ENCODE data around the gene CYP8B1. TPM values are rescaled to one million over a fixed set of nuclear protein-coding genes. Genes with fewer than 3 reads are reported as not detected.

Gene CYP8B1
- total and polyA plus RNA-seq, 2 experiments from 2014 or later = not detected

DNA sequence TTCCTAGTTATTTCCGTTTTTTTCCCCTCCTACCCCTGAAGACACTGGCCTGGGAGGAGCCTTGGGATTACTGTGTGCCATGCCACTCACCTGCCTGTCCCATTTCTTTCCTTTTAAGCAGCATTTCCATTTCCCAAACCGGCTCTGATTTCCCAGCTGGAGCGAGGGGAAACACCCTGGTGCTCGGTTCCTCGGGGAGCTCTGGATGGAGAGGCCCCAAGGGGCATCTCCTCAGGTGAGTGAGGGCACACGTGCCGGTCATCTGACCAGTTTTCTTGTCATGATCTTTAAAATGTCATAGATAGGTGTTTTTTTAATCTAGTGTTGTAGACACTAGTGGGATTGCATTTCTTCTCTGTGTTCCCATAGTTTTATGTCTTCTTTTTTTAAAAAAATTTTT is 33.0 kb upstream of the CYP8B1 start:
- H3K36me3 ChIP-seq (ENCODE audit: low read depth) = peaks cover 10% of the 10 kb centered on the region
- H3K4me2 ChIP-seq (ENCODE audit: unreplicated experiment) = no peak overlapping the region
- H3K27ac ChIP-seq = no peak overlapping the region
- no peaks in the 10 kb centered on the region; the same call in 1 of the 2 replicates for H3K4me1 ChIP-seq (ENCODE audit: insufficient read depth)
- no peaks in the 10 kb centered on the region for H3K79me2 ChIP-seq (ENCODE audit: insufficient read depth)
- no peaks in the 10 kb centered on the region; the same call in 1 of the 2 replicates for H3F3A ChIP-seq (ENCODE audit: insufficient read depth)
- no peaks in the 10 kb centered on the region for H4K20me1 ChIP-seq (ENCODE audit: insufficient read depth)
- H3K9ac ChIP-seq = no peak overlapping the region
- H3K9me3 ChIP-seq (ENCODE audit: low read depth) = no peaks in the 10 kb centered on the region
- no peak for DNase-seq
- no peak for TF ChIP-seq EZH2phosphoT487 (IDR thresholded peaks at IDR 0.05; ENCODE audit: insufficient read depth, low read depth)
- TF ChIP-seq EZH2 (IDR thresholded peaks at IDR 0.05; ENCODE audit: insufficient read depth, poor library complexity, severe bottlenecking) = no peak
- in situ Hi-C loops (cut with MboI) = no loop called here
- H3K4me3 ChIP-seq = no peak overlapping the region
- H2AFZ ChIP-seq = no peak overlapping the region
- 80 to 84% methylated on average over 7 of the region's 7 CpGs for WGBS, 2 experiments (ENCODE audit: low coverage in 1 of 2, low lambda C conversion rate in 2 of 2, missing lambda C conversion rate in 2 of 2)
- no peaks in the 10 kb centered on the region for H3K9me2 ChIP-seq (ENCODE audit: insufficient read depth)
- H3K27me3 ChIP-seq (replicated peaks; ENCODE audit: insufficient read depth) = no peaks in the 10 kb centered on the region; the same call in 1 of the 2 replicates

DNA sequence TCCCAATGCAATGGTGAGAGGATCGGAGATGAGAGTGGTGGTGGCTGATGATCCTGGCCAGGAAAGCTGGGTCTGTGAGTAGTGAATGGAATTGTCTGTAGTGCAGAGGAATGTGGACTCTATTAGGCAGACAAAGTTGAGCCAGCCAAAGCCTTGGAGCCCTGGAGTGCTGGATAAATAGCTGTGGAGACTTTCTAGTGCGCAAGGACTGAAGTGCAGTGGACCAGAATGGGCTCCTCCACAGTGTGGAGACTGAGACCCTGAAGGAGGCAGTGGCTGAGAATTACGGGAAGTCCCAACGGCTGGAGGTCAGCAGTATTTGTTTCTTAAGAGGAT is 31.1 kb upstream of the CYP8B1 start:
- Histone ChIP-seq H2AFZ (peak overlapping the region; percentile 93), H3K4me3 (peak overlapping the region; percentile 75), H3K9me3 (ENCODE audit: low read depth) (no peaks in the 10 kb centered on the region), H3K4me1 (ENCODE audit: insufficient read depth) (no peaks in the 10 kb centered on the region; the same call in 1 of the 2 replicates), H3K27ac (no peak overlapping the region), H4K20me1 (ENCODE audit: insufficient read depth) (no peaks in the 10 kb centered on the region), H3K9me2 (ENCODE audit: insufficient read depth) (no peaks in the 10 kb centered on the region), H3K27me3 (replicated peaks; ENCODE audit: insufficient read depth) (no peaks in the 10 kb centered on the region; the same call in 1 of the 2 replicates), H3K9ac (peak overlapping the region; percentile 80), H3K4me2 (ENCODE audit: unreplicated experiment) (peak overlapping the region; percentile 91), H3K36me3 (ENCODE audit: low read depth) (no peaks in the 10 kb centered on the region), H3F3A (ENCODE audit: insufficient read depth) (no peaks in the 10 kb centered on the region; the same call in 1 of the 2 replicates), H3K79me2 (ENCODE audit: insufficient read depth) (no peaks in the 10 kb centered on the region)
- no peak for DNase-seq
- TF ChIP-seq EZH2 (IDR thresholded peaks at IDR 0.05; ENCODE audit: insufficient read depth, poor library complexity, severe bottlenecking) (no peak), EZH2phosphoT487 (IDR thresholded peaks at IDR 0.05; ENCODE audit: insufficient read depth, low read depth) (no peak)
- 47 to 63% methylated on average over 4 of the region's 4 CpGs for WGBS, 2 experiments (ENCODE audit: low coverage in 1 of 2, low lambda C conversion rate in 2 of 2, missing lambda C conversion rate in 2 of 2)
- in situ Hi-C loops (cut with MboI) = no loop called here

DNA sequence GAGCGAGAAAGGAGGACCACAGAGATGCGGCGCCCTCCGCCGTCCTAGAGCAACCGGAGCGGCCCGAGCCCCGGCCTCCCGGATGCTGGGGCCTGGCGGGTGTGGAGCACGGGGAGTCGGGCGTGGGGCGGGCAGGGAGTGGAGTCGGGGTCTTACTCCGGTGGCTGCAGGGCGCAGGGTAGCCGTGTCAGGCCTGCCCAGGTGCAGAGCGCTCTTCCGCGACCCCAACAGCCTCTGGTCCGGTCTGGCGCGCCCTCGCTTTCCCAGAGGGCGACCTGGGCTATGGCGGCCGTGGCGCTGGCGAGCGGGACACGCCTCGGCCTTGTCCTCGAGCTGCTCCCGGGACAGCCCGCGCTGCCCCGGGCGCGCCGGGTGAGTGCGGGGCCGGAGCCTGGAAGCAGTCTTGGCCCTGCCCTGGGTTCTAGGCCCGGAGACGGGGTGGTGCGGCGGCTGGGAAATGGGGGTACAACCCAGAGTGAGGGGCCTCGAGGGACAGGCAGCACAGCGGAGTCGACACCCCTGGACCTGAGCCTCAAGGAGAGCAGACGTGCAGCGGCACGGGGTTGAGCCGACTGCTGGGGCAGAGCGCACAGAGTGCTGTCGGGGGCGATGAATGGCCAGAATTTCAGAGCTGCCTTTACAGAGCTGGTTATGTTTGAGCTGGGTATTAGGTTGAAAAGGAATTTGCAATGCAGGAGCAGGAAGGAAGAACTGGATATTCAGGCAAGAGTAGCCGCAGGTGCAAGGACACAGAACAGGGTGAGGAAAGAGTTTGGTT is 30.6 kb upstream of the CYP8B1 start, which contains the start of gene ZNF662:
Gene ZNF662 (plus strand): TSS at position 73 of the 778 bp plus-strand sequence. CDS start 1,973 bp downstream, outside the sequence.
- no peaks in the 10 kb centered on the region for H3K36me3 ChIP-seq (ENCODE audit: low read depth)
- peak within 1 kb of the TSS; percentile 91 for H3K4me2 ChIP-seq (ENCODE audit: unreplicated experiment)
- H3K4me3 ChIP-seq = peak within 1 kb of the TSS; percentile 75
- no peaks in the 10 kb centered on the region; the same call in 1 of the 2 replicates for H3F3A ChIP-seq (ENCODE audit: insufficient read depth)
- peak within 1 kb of the TSS; percentile 80 for H3K9ac ChIP-seq
- H2AFZ ChIP-seq = peak within 1 kb of the TSS; percentile 93
- no peaks in the 10 kb centered on the region; the same call in 1 of the 2 replicates for H3K4me1 ChIP-seq (ENCODE audit: insufficient read depth)
- 3% methylated on average over 48 to 49 of the region's 59 CpGs for WGBS, 2 experiments (ENCODE audit: low coverage in 1 of 2, low lambda C conversion rate in 2 of 2, missing lambda C conversion rate in 2 of 2)
- DNase-seq = peak; percentile 65
- no peaks in the 10 kb centered on the region for H3K9me2 ChIP-seq (ENCODE audit: insufficient read depth)
- no peak within 1 kb of the TSS for H3K27ac ChIP-seq
- no peaks in the 10 kb centered on the region for H3K9me3 ChIP-seq (ENCODE audit: low read depth)
- no peaks in the 10 kb centered on the region for H4K20me1 ChIP-seq (ENCODE audit: insufficient read depth)
- TF ChIP-seq EZH2 (IDR thresholded peaks at IDR 0.05; ENCODE audit: insufficient read depth, poor library complexity, severe bottlenecking) (no peak), EZH2phosphoT487 (IDR thresholded peaks at IDR 0.05; ENCODE audit: insufficient read depth, low read depth) (no peak)
- in situ Hi-C loops (cut with MboI) = no loop called here
- no peaks in the 10 kb centered on the region for H3K79me2 ChIP-seq (ENCODE audit: insufficient read depth)
- no peaks in the 10 kb centered on the region; the same call in 1 of the 2 replicates for H3K27me3 ChIP-seq (replicated peaks; ENCODE audit: insufficient read depth)

DNA sequence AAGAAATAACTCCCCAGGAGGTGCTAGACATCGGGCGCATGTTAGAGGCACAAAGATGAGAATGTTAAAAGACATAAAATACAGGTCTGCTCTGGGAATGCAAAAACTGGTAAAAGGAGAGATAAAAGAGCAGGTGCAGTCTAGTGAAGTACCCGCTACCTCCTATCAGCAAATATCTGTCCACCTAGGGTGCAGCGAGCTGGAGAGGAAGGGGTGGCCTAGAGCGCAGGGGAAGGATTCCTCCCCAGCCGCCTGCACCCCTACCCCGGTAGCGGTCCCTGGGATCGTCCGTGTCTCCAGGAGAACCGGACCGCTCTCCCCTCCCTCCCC is 30.0 kb upstream of the CYP8B1 start:
- H3K4me2 ChIP-seq (ENCODE audit: unreplicated experiment) = peak overlapping the region; percentile 91
- peak overlapping the region; percentile 75 for H3K4me3 ChIP-seq
- no peaks in the 10 kb centered on the region for H3K79me2 ChIP-seq (ENCODE audit: insufficient read depth)
- no peak for DNase-seq
- no peaks in the 10 kb centered on the region; the same call in 1 of the 2 replicates for H3F3A ChIP-seq (ENCODE audit: insufficient read depth)
- H3K9me2 ChIP-seq (ENCODE audit: insufficient read depth) = no peaks in the 10 kb centered on the region
- no peaks in the 10 kb centered on the region for H3K36me3 ChIP-seq (ENCODE audit: low read depth)
- H2AFZ ChIP-seq = peak overlapping the region; percentile 93
- no peaks in the 10 kb centered on the region; the same call in 1 of the 2 replicates for H3K4me1 ChIP-seq (ENCODE audit: insufficient read depth)
- no peaks in the 10 kb centered on the region; the same call in 1 of the 2 replicates for H3K27me3 ChIP-seq (replicated peaks; ENCODE audit: insufficient read depth)
- TF ChIP-seq EZH2 (IDR thresholded peaks at IDR 0.05; ENCODE audit: insufficient read depth, poor library complexity, severe bottlenecking) (no peak), EZH2phosphoT487 (IDR thresholded peaks at IDR 0.05; ENCODE audit: insufficient read depth, low read depth) (no peak)
- H3K27ac ChIP-seq = no peak overlapping the region
- no peaks in the 10 kb centered on the region for H3K9me3 ChIP-seq (ENCODE audit: low read depth)
- WGBS, 2 experiments (ENCODE audit: low coverage in 1 of 2, low lambda C conversion rate in 2 of 2, missing lambda C conversion rate in 2 of 2) = 5 to 9% methylated on average over 11 of the region's 12 CpGs
- H3K9ac ChIP-seq = peak overlapping the region; percentile 80
- in situ Hi-C loops (cut with MboI) = no loop called here
- H4K20me1 ChIP-seq (ENCODE audit: insufficient read depth) = no peaks in the 10 kb centered on the region
